Measurements from ENCODE around the gene LUM. TPM values are rescaled to one million over a fixed set of nuclear protein-coding genes. Genes with fewer than 3 reads are reported as not detected.

The LUM gene
- total RNA-seq, 4 donors from 2014 or later = 39.9 to 748 (median 222) TPM

- no peak for TF ChIP-seq CTCF (IDR thresholded peaks at IDR 0.05; ENCODE audit: low read depth)
Measured at GRCh38 chr12:91126516-91126915, 15.2 kb upstream of the LUM start.

- no peak for TF ChIP-seq CTCF (IDR thresholded peaks at IDR 0.05; ENCODE audit: low read depth)
Measured at GRCh38 chr12:91123236-91123916, 12.1 kb upstream of the LUM start.

GRCh38 chr12:91120781-91121180 lies 9.5 kb upstream of the LUM start:
- TF ChIP-seq CTCF (IDR thresholded peaks at IDR 0.05; ENCODE audit: low read depth) = no peak

GRCh38 chr12:91119089-91119488 lies 7.8 kb upstream of the LUM start:
- no peak for TF ChIP-seq CTCF (IDR thresholded peaks at IDR 0.05; ENCODE audit: low read depth)

GRCh38 chr12:91113621-91114020 lies 2.3 kb upstream of the LUM start:
- TF ChIP-seq CTCF (IDR thresholded peaks at IDR 0.05; ENCODE audit: low read depth) = no peak

GRCh38 chr12:91110311-91110924 lies 876 bp downstream of the LUM start:
- TF ChIP-seq CTCF (IDR thresholded peaks at IDR 0.05; ENCODE audit: low read depth) = no peak

GRCh38 chr12:91109581-91110310 lies 1.5 kb downstream of the LUM start:
- TF ChIP-seq CTCF (IDR thresholded peaks at IDR 0.05; ENCODE audit: low read depth) = no peak
